HG03097 (cell line): Measurements from ENCODE around the gene RPA4.
"Not testable (repeated sequence)": the region's sequence is repeated elsewhere in the genome, so short reads cannot be mapped to it uniquely, and the experiment has no call there.

Experiments used
- ATAC-seq: cut with Tn5 transposase; IDR thresholded peaks from one replicate; pipeline ENCODE4 v1.9.1; 2021; ENCODE audit not compliant: unreplicated experiment, low FRiP score

RPA4 gene

DNA sequence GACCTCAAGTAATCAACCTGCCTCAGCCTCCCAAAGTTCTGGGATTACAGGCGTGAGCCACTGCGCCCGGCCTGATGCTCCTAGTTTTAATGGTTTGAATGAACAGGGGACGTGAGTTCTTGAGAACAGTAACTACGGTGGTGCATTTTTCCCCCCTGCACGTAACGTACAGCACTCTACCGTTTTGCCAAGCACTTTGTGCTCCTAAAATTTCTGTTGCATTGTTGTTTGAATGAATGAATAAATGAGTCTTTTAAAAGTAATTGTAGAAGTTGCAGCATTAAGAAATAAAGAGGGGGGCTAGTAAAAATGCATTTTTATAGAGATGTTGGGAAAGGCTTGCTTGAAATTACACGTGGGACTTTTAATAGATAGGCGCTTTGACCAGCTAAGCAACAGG lies at the start of gene RPA4:
Gene RPA4, plus strand, starts transcription at position 301 of the 400 bp plus-strand sequence. CDS start 403 bp downstream, outside the sequence.
- ATAC-seq = no peak

- ATAC-seq = no peak
Observed at GRCh38 chrX:96834137-96834536, 49.6 kb upstream of the RPA4 start.

GRCh38 chrX:96835660-96836289 lies 47.9 kb upstream of the RPA4 start:
- peak; percentile 81 for ATAC-seq

DNA sequence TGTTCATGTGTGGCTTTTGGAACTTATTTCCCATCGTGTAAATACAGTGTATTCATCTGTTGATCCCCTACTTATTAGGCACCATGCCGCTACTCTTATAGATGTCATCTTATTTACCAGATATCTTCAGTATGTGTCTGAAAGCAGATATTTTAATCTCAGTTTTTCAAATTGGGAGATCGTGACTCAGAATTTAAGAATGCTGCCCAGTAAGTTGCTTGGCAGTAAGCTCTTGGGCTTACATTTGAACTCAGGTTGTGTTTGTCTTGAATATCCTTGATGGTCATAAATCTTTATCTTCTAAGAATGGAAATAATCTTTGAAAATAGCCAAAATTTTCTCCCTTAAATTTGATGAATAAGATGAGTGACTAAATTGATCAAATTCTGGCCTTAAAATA lies 45.9 kb upstream of the RPA4 start:
- ATAC-seq = no peak

- ATAC-seq = no peak
Observed at GRCh38 chrX:96838537-96838936, 45.2 kb upstream of the RPA4 start.

GRCh38 chrX:96841325-96841724 lies 42.4 kb upstream of the RPA4 start:
- no peak for ATAC-seq

DNA sequence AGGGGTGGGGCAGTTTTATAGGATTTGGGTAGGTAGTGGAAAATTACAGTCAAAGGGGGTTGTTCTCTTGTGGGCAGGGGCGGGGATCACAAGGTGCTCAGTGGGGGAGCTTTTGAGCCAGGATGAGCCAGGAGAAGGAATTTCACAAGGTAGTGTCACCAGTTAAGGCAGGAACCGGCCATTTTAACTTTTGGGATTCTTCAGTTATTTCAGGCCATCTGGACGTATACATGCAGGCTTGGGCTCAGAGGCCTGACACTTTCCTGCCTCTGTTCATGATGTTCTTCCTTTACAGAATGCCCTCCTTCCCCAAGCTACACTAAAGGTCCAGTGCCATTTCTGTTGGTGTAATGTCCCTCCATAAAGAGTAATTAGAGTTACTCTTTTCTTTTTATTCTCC lies 41.8 kb upstream of the RPA4 start:
- ATAC-seq = not testable (repeated sequence)

DNA sequence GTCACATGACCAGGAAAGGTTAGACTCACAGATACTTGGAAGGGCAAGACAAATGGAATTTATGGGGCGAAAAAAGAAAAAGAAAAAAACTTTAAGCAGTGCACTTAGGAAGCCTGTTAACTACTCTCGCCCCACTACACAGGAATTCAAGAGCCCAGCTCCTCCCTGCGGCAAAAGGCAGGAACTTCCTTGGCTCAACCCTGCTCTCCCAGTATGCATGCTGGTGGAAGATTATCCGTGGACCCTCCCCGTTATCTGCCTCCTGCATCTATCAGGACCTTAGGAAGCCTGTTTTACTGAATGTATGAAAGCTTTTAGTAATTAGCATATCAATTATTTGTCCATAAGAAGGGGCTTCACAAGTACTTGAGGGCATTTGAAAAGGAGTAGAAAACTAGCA lies 40.1 kb upstream of the RPA4 start:
- no peak for ATAC-seq

GRCh38 chrX:96846841-96847240 lies 36.9 kb upstream of the RPA4 start:
- ATAC-seq = no peak

GRCh38 chrX:96859422-96859821 lies 24.3 kb upstream of the RPA4 start:
- ATAC-seq = not testable (repeated sequence)

GRCh38 chrX:96861218-96861617 lies 22.5 kb upstream of the RPA4 start:
- no peak for ATAC-seq

DNA sequence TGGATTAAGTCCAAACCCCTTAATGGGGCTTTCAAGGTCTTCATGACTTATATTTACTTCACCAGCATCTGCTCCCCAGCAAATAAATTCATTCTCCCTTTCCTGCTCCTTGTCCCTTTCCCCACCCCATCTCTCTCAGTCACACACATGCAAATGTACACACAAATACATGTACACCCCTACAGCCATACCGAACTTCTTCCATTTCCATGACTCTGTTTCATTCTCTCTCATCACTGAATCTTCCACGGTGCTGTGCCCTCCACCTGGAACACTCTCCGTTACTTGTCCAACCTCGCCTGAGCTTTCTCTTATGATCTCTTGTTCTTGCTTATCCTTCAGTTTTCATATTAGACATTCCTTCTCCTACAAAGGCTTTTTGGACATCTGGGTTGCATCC lies 22.0 kb upstream of the RPA4 start:
- ATAC-seq = no peak

- ATAC-seq = no peak
Observed at GRCh38 chrX:96884027-96884426, 319 bp downstream of the RPA4 start.

GRCh38 chrX:96889726-96890125 lies 6.0 kb downstream of the RPA4 start:
- no peak for ATAC-seq

DNA sequence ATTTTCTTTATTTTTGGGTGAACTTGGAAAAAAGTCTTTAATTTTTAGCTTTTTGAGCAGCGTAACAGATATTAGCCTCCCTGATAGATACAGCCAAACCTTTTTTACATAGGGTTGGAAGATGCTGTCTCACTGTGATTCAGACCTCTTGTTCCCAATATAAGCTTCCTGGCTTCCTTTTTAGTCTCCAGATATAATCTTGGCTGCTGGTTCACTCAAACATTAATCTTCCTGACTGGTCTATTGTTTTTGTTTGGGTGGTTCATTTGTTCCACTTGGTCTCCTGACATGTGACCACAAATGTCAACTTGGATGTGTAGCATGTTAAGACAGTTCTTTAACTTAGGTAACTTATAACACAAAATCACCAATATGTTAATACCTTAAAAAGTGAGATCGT lies 23.0 kb downstream of the RPA4 start:
- no peak for ATAC-seq

DNA sequence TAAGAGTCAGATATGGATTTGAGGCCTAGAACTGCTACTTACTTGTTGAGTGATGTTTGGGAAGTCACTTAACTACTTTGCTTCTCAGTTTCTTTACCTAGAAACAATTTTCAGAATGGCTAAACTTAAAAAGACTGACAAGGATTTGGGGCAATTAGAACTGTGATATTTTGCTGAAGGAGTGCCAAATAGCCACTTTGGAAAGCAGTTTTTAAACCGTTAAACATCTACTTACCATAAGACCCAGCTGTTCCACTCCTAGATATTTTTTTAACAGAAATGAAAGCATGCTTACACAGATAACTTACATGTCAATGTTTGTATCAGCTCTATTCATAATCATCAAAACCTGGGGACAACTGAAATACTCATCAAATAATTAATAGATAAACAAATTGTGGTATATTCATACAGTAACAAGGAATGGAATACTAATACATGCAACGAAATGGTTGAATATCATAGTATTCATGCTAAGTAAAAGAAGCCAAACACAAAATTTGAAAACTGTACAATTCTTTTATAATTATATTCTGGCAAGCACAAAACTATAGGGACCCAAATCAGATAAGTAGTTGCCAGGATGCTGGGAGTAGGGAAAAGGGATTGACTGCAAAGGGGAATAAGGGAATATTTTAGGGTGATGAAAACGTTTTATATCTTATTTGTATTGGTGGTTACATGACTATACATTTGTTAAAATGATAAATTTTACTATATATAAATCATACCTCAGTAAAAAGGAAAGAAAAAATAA lies 24.0 kb downstream of the RPA4 start:
- ATAC-seq = no peak

GRCh38 chrX:96909291-96909690 lies 25.6 kb downstream of the RPA4 start:
- no peak for ATAC-seq

GRCh38 chrX:96918864-96919263 lies 35.2 kb downstream of the RPA4 start:
- ATAC-seq = no peak

DNA sequence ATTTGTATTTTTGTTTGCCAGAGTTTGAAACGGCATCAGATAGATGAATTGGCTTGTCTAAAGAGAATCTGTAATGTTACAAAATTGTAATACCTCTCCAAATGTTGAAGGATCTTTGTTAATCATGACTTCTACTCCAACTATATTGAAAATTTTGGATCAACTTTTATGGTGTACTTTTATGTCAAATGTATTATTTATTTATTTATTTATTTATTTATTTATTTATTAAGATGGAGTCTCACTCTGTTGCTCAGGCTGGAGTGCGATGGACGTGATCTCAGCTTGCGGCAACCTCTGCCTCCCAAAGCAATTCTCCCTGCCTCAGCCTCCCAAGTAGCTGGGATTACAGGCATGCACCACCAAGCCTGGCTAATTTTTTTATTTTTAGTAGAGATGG lies 36.0 kb downstream of the RPA4 start:
- no peak for ATAC-seq

DNA sequence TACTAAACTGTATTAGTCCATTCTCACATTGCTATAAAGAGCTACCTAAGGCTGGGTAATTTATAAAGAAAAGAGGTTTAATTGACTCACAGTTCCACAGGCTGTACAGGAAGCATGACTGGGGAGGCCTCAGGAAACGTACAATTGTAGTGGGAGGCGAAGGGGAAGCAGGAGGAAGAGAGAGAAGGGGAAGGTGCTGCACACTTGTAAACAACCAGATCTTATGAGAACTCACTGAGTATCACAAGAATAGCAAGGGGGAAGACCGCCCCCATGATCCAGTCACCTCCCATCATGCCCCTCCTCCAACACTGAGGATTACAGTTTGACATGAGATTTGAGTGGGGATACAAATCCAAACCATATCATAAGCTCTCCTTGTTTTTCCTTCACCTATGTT lies 40.9 kb downstream of the RPA4 start:
- no peak for ATAC-seq

GRCh38 chrX:96929036-96929435 lies 45.3 kb downstream of the RPA4 start:
- ATAC-seq = no peak
